Naive B cell (primary cell): ENCODE results near the gene IL34. TPM values are rescaled to one million over a fixed set of nuclear protein-coding genes. Genes with fewer than 3 reads are reported as not detected.

Source experiments
- ATAC-seq, 2 donors: fragments of 150-1000 bp; cut with Tn5 transposase; 2 replicates each; pipeline ENCODE4 v1.10.0; 2021; ENCODE audit warnings: low read depth in 2 of 2, mild to moderate bottlenecking in 2 of 2, moderate library complexity in 2 of 2
- DNase-seq: peaks from one replicate; pipeline ENCODE4 v3.0.0; 2022
- H3K27ac Mint-ChIP-seq, 6 donors: one replicate each; pipeline ENCODE4 v1.8.0; 2020 to 2022; ENCODE audit warnings: mild to moderate bottlenecking in 6 of 6, mixed read lengths in 6 of 6, moderate library complexity in 5 of 6, inconsistent platforms in 2 of 6
- H3K27me3 Mint-ChIP-seq, 3 donors: one replicate each; pipeline ENCODE4 v1.8.0; 2021 to 2022; ENCODE audit warnings: mixed read lengths in 3 of 3, mild to moderate bottlenecking in 1 of 3
- H3K36me3 Mint-ChIP-seq, 2 donors: one replicate each; pipeline ENCODE4 v1.8.0; 2020 to 2022; ENCODE audit warnings: mixed read lengths in 2 of 2, inconsistent platforms in 1 of 2, mild to moderate bottlenecking in 1 of 2
- H3K4me1 Mint-ChIP-seq, 3 donors: one replicate each; pipeline ENCODE4 v1.8.0; 2020 to 2022; ENCODE audit warnings: mixed read lengths in 3 of 3, inconsistent platforms in 1 of 3, mild to moderate bottlenecking in 1 of 3, moderate library complexity in 1 of 3
- H3K4me3 Mint-ChIP-seq, 8 donors: one replicate each; pipeline ENCODE4 v1.8.0; 2020 to 2022; ENCODE audit warnings: mild to moderate bottlenecking in 8 of 8, mixed read lengths in 8 of 8, moderate library complexity in 8 of 8, inconsistent platforms in 2 of 8
- H3K9me3 Mint-ChIP-seq, 7 donors: one replicate each; pipeline ENCODE4 v1.8.0; 2020 to 2022; ENCODE audit warnings: mixed read lengths in 7 of 7, mild to moderate bottlenecking in 5 of 7, inconsistent platforms in 2 of 7, moderate library complexity in 1 of 7
- polyA plus RNA-seq, 6 donors: library from polyadenylated mRNA; unstranded; fragments of 300-500 nt; fragmentation: Illumina TruSeq; gene quantifications; one replicate each; pipeline ENCODE4 v1.2.3, GENCODE V29; 2021; ENCODE audit warnings: low read depth in 6 of 6

IL34 gene
- polyA plus RNA-seq, 6 donors from 2014 or later, result not detected

- Mint-ChIP-seq H3K4me1 (peaks cover 5 to 9% (median 6%) of the 10 kb centered on the region in 3 donors), H3K27ac (no peak overlapping the region), H3K4me3 (no peak overlapping the region), H3K27me3 (peaks cover 4 to 10% (median 8%) of the 10 kb centered on the region in 3 donors), H3K36me3 (no peaks in the 10 kb centered on the region), H3K9me3 (no peaks in the 10 kb centered on the region)
- no peak for DNase-seq
- ATAC-seq, result no peak
Measured at GRCh38 chr16:70656712-70657263, 10.4 kb downstream of the IL34 start.

- ATAC-seq, result no peak
- H3K9me3 Mint-ChIP-seq, result no peaks in the 10 kb centered on the region
- H3K4me3 Mint-ChIP-seq, result no peak overlapping the region
- no peak for DNase-seq
- no peak overlapping the region for H3K27ac Mint-ChIP-seq
- H3K27me3 Mint-ChIP-seq, result peaks cover 4 to 10% (median 8%) of the 10 kb centered on the region in 3 donors
- H3K4me1 Mint-ChIP-seq, result peaks cover 5 to 9% (median 6%) of the 10 kb centered on the region in 3 donors
- no peaks in the 10 kb centered on the region for H3K36me3 Mint-ChIP-seq
Measured at GRCh38 chr16:70657956-70658355, 11.6 kb downstream of the IL34 start.

- Mint-ChIP-seq H3K27ac (no peak overlapping the region), H3K9me3 (no peaks in the 10 kb centered on the region), H3K4me3 (no peak overlapping the region), H3K27me3 (peaks cover under 1 to 6% (median 2%) of the 10 kb centered on the region in 3 donors), H3K36me3 (no peaks in the 10 kb centered on the region), H3K4me1 (peaks cover 1 to 5% (median 2%) of the 10 kb centered on the region in 3 donors)
- ATAC-seq, result no peak
- DNase-seq, result no peak
Measured at GRCh38 chr16:70658921-70659320, 12.6 kb downstream of the IL34 start.

GRCh38 chr16:70659546-70659945 is 13.2 kb downstream of the IL34 start:
- Mint-ChIP-seq H3K9me3 (no peaks in the 10 kb centered on the region), H3K36me3 (no peaks in the 10 kb centered on the region), H3K4me1 (no peaks in the 10 kb centered on the region), H3K27ac (no peak overlapping the region), H3K27me3 (peaks cover 0 to 4% (median 0%) of the 10 kb centered on the region in 3 donors), H3K4me3 (no peak overlapping the region)
- DNase-seq (no peak), ATAC-seq (no peak)

- no peak overlapping the region for H3K4me3 Mint-ChIP-seq
- no peaks in the 10 kb centered on the region for H3K9me3 Mint-ChIP-seq
- H3K27ac Mint-ChIP-seq, result no peak overlapping the region
- no peaks in the 10 kb centered on the region for H3K36me3 Mint-ChIP-seq
- no peaks in the 10 kb centered on the region for H3K4me1 Mint-ChIP-seq
- ATAC-seq, result no peak
- DNase-seq, result no peak
- peaks cover 0 to 4% (median 0%) of the 10 kb centered on the region in 3 donors for H3K27me3 Mint-ChIP-seq
Measured at GRCh38 chr16:70659953-70660671, 13.8 kb downstream of the IL34 start.

GRCh38 chr16:70660672-70661350 is 14.5 kb downstream of the IL34 start:
- ATAC-seq, result no peak
- Mint-ChIP-seq H3K4me3 (no peak overlapping the region), H3K36me3 (peaks cover 0 to 3% of the 10 kb centered on the region in 2 donors), H3K27ac (peak overlapping the region in 1 of 6 donors; percentile 16), H3K27me3 (peaks cover 0 to 4% (median 0%) of the 10 kb centered on the region in 3 donors), H3K9me3 (no peaks in the 10 kb centered on the region), H3K4me1 (no peaks in the 10 kb centered on the region)
- DNase-seq, result no peak

GRCh38 chr16:70661534-70661917 is 15.2 kb downstream of the IL34 start:
- Mint-ChIP-seq H3K4me1 (no peaks in the 10 kb centered on the region), H3K4me3 (no peak overlapping the region), H3K27me3 (peaks cover 0 to 4% (median 0%) of the 10 kb centered on the region in 3 donors), H3K27ac (no peak overlapping the region), H3K36me3 (peaks cover 0 to 10% of the 10 kb centered on the region in 2 donors), H3K9me3 (no peaks in the 10 kb centered on the region)
- ATAC-seq, result no peak
- no peak for DNase-seq

GRCh38 chr16:70661918-70662641 is 15.7 kb downstream of the IL34 start:
- no peak for DNase-seq
- Mint-ChIP-seq H3K36me3 (peaks cover 0 to 10% of the 10 kb centered on the region in 2 donors), H3K4me1 (no peaks in the 10 kb centered on the region), H3K9me3 (no peaks in the 10 kb centered on the region), H3K4me3 (no peak overlapping the region), H3K27ac (no peak overlapping the region), H3K27me3 (no peaks in the 10 kb centered on the region)
- no peak for ATAC-seq

- Mint-ChIP-seq H3K4me1 (no peaks in the 10 kb centered on the region), H3K27ac (no peak overlapping the region), H3K36me3 (peaks cover 0 to 10% of the 10 kb centered on the region in 2 donors), H3K27me3 (no peaks in the 10 kb centered on the region), H3K4me3 (no peak overlapping the region), H3K9me3 (no peaks in the 10 kb centered on the region)
- no peak for ATAC-seq
- no peak for DNase-seq
Measured at GRCh38 chr16:70662991-70663523, 16.7 kb downstream of the IL34 start.

GRCh38 chr16:70663524-70664324 is 17.4 kb downstream of the IL34 start:
- no peak for ATAC-seq
- Mint-ChIP-seq H3K27me3 (no peaks in the 10 kb centered on the region), H3K4me1 (no peaks in the 10 kb centered on the region), H3K27ac (no peak overlapping the region), H3K36me3 (peaks cover 0 to 12% of the 10 kb centered on the region in 2 donors), H3K4me3 (no peak overlapping the region), H3K9me3 (no peaks in the 10 kb centered on the region)
- no peak for DNase-seq

- Mint-ChIP-seq H3K4me1 (no peaks in the 10 kb centered on the region), H3K27ac (no peak overlapping the region)
Measured at GRCh38 chr16:70664325-70665112, 18.2 kb downstream of the IL34 start.

GRCh38 chr16:70665113-70665694 is 18.8 kb downstream of the IL34 start:
- H3K27ac Mint-ChIP-seq, result no peak overlapping the region

More at GRCh38 chr16:70664325-70665112, 18.2 kb downstream of the IL34 start:
- DNase-seq (no peak), ATAC-seq (no peak)
- Mint-ChIP-seq H3K27me3 (no peaks in the 10 kb centered on the region), H3K36me3 (peaks cover 0 to 17% of the 10 kb centered on the region in 2 donors), H3K4me3 (no peak overlapping the region), H3K9me3 (no peaks in the 10 kb centered on the region)

More at GRCh38 chr16:70665113-70665694, 18.8 kb downstream of the IL34 start:
- Mint-ChIP-seq H3K9me3 (no peaks in the 10 kb centered on the region), H3K4me3 (no peak overlapping the region), H3K36me3 (peaks cover under 1 to 17% of the 10 kb centered on the region in 2 donors), H3K27me3 (no peaks in the 10 kb centered on the region), H3K4me1 (no peaks in the 10 kb centered on the region)
- DNase-seq (no peak), ATAC-seq (no peak)
